ENCODE results near the gene SNX24.

SNX24 gene, protein sequence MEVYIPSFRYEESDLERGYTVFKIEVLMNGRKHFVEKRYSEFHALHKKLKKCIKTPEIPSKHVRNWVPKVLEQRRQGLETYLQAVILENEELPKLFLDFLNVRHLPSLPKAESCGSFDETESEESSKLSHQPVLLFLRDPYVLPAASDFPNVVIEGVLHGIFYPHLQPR

GRCh38 chr5:122845229-122846050 lies at the start of gene SNX24:
Gene SNX24, plus strand, starts transcription at chr5:122845613. Its CDS starts 21 bp downstream, at chr5:122845634.
- peak; percentile 74 for DNase-seq (ENCODE audit: low read depth)
- TF ChIP-seq, protein P1, sequence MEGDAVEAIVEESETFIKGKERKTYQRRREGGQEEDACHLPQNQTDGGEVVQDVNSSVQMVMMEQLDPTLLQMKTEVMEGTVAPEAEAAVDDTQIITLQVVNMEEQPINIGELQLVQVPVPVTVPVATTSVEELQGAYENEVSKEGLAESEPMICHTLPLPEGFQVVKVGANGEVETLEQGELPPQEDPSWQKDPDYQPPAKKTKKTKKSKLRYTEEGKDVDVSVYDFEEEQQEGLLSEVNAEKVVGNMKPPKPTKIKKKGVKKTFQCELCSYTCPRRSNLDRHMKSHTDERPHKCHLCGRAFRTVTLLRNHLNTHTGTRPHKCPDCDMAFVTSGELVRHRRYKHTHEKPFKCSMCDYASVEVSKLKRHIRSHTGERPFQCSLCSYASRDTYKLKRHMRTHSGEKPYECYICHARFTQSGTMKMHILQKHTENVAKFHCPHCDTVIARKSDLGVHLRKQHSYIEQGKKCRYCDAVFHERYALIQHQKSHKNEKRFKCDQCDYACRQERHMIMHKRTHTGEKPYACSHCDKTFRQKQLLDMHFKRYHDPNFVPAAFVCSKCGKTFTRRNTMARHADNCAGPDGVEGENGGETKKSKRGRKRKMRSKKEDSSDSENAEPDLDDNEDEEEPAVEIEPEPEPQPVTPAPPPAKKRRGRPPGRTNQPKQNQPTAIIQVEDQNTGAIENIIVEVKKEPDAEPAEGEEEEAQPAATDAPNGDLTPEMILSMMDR (conservative IDR thresholded peaks at IDR 0.05; ENCODE audit: low read depth, low read length) = no peak
- H3K4me3 ChIP-seq (ENCODE audit: low read depth, low read length) = peak within 1 kb of the TSS; percentile 77

GRCh38 chr5:122805481-122805880 lies 39.9 kb upstream of the SNX24 start:
- H3K4me3 ChIP-seq (ENCODE audit: low read depth, low read length) = no peak overlapping the region
- TF ChIP-seq, protein P1 (conservative IDR thresholded peaks at IDR 0.05; ENCODE audit: low read depth, low read length) = no peak
- DNase-seq (ENCODE audit: low read depth) = peak; percentile 70

GRCh38 chr5:122810405-122810804 lies 35.0 kb upstream of the SNX24 start:
- TF ChIP-seq, protein P1 (conservative IDR thresholded peaks at IDR 0.05; ENCODE audit: low read depth, low read length) = no peak

DNA sequence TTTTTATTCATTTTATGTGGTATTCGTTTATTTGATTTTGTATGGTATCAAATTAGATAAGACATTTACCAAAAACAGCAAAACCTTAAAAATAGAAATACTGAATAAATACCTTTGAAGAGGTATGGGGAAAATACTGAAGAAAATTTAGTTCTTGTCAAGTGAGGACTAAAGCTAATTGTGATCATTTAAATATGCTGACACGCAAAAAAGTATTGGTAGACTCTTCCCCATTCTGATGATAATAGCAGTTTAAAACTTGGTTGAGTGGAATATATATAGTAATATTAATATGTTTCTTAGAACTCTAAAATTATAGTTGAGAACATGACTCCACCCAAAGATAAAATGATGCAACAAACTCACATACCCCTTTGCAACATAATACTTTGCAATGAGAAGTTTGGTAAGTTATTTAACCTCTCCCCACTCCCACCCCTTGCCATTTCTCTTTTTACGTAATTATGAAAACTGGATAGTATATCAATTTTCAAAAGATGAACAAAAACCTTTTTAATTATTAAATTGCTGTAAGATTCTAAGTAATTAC lies 30.1 kb upstream of the SNX24 start:
- TF ChIP-seq, protein P1 (conservative IDR thresholded peaks at IDR 0.05; ENCODE audit: low read depth, low read length) = no peak

More at GRCh38 chr5:122810405-122810804, 35.0 kb upstream of the SNX24 start:
- no peak overlapping the region for H3K4me3 ChIP-seq (ENCODE audit: low read depth, low read length)
- DNase-seq (ENCODE audit: low read depth) = no peak

GRCh38 chr5:122816756-122817155 lies 28.7 kb upstream of the SNX24 start:
- H3K4me3 ChIP-seq (ENCODE audit: low read depth, low read length) = no peak overlapping the region
- no peak for DNase-seq (ENCODE audit: low read depth)
- TF ChIP-seq, protein P1 (conservative IDR thresholded peaks at IDR 0.05; ENCODE audit: low read depth, low read length) = no peak

More for the DNA sequence above, 30.1 kb upstream of the SNX24 start:
- H3K4me3 ChIP-seq (ENCODE audit: low read depth, low read length) = no peak overlapping the region
- no peak for DNase-seq (ENCODE audit: low read depth)

DNA sequence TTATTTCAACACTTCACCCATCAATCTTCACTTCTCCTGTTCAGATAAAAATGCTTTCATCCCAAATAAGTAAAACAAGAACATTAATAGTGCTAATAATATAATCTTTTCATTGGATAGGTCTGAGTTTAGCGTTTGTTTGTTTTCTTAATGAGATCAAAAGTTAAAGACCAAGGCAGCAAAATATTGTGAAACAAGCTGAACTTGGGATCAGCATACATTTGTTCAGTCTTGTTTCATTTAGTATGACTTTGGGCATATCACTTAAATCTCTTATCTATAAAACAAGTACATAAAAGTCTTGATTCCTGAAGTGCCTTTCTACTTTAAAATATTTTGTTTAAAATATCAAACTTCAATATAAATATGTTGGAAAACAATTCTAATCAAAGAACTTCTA lies 13.4 kb upstream of the SNX24 start:
- TF ChIP-seq, protein P1 (conservative IDR thresholded peaks at IDR 0.05; ENCODE audit: low read depth, low read length) = no peak

More for the DNA sequence above, 13.4 kb upstream of the SNX24 start:
- H3K4me3 ChIP-seq (ENCODE audit: low read depth, low read length) = no peak overlapping the region
- no peak for DNase-seq (ENCODE audit: low read depth)

All from choroid plexus epithelial cell (primary cell).